Right lobe of liver (tissue), 6 donors: ENCODE results near the gene PDZRN3. TPM values are rescaled to one million over a fixed set of nuclear protein-coding genes. Genes with fewer than 3 reads are reported as not detected.

Source experiments
- ATAC-seq, 4 donors: fragments of 200-7000 bp; cut with Tn5 transposase; one replicate each; pipeline ENCODE4 v1.9.1; 2020; ENCODE audit warnings: mild to moderate bottlenecking in 4 of 4, moderate library complexity in 4 of 4
- DNase-seq, 3 donors: peaks; one replicate each; pipeline ENCODE4 v3.0.0-alpha.2; 2020
- H3K27ac ChIP-seq, 3 donors: fragments of 200-600 bp; one replicate each; pipeline ENCODE4 v1.8.0; 2022
- H3K27me3 ChIP-seq, 2 donors: fragments of 200-600 bp; one replicate each; pipeline ENCODE4 v1.8.0; 2022
- H3K36me3 ChIP-seq, 4 donors: fragments of 200-600 bp; sonication (generic) in 1 of 4; one replicate each; pipeline versions ENCODE4 v1.5.1 to v1.8.0; 2017 to 2022; ENCODE audit warnings: control low read depth in 1 of 4
- H3K4me1 ChIP-seq, 4 donors: fragments of 200-600 bp; sonication (generic) in 1 of 4; one replicate each; pipeline versions ENCODE4 v1.5.1 to v1.8.0; 2017 to 2022; ENCODE audit warnings: control low read depth in 1 of 4
- H3K4me3 ChIP-seq, 3 donors: fragments of 200-600 bp; one replicate each; pipeline ENCODE4 v1.8.0; 2022
- H3K9me3 ChIP-seq, 4 donors: fragments of 200-600 bp; sonication (generic) in 1 of 4; one replicate each; pipeline versions ENCODE4 v1.5.1 to v1.8.0; 2017 to 2022; ENCODE audit warnings: control low read depth in 1 of 4
- CTCF ChIP-seq, 4 donors: fragments of 200-600 bp in 3 of 4; fragments of 450-650 bp in 1 of 4; IDR thresholded peaks; one replicate each; pipeline versions ENCODE4 v1.5.1 to v1.8.0; 2016 to 2022; ENCODE audit warnings: antibody characterized with exemption in 4 of 4, mild to moderate bottlenecking in 2 of 4
- POLR2A ChIP-seq: fragments of 450-650 bp; IDR thresholded peaks from one replicate; pipeline ENCODE4 v1.6.1; 2017; ENCODE audit warnings: antibody characterized with exemption, mild to moderate bottlenecking
- WGBS: methylation state at CpG from one replicate; pipeline ENCODE4 v1.1.6; 2018; ENCODE audit warnings: low coverage, low lambda C conversion rate; ENCODE audit not compliant: insufficient coverage; ENCODE audit errors: missing lambda C conversion rate; 5-methylcytosine and 5-hydroxymethylcytosine counted together
- intact Hi-C, 2 donors: fragments of 100-400 bp; cut with DNase I; formaldehyde crosslinking; loops; one replicate each; pipeline versions ENCODE4 v1.11.2 to v1.14.1; 2022
- total RNA-seq, 6 experiments: library from RNA; depleted of rRNA in 2 of 6; stranded (reverse); fragments of >200 nt in 2 of 6; fragmentation: NEBNext Ultra II Directional in 3 of 6; extraction: Animal tissue kit (Norgen Biotek cat#: 25700) in 3 of 6; gene quantifications; one replicate each; pipeline versions ENCODE4 v1.1.0 to v1.2.4, GENCODE V29; 2016 to 2023
- donor health status: DM: no; HTN: yes; CAD: no.
- donor health status: DM: no; HTN: no; CAD: no.
- donor health status: DM: no; HTN: no; CAD: no.
- donor health status: DM: no; HTN: yes; CAD: no.
- donor health status: DM: no; HTN: yes; CAD: no.

PDZRN3 gene
- total RNA-seq, 6 experiments from 2014 or later = 0.33 to 2.0 (median 1.1) TPM

- no peaks in the 10 kb centered on the region for H3K27me3 ChIP-seq
- no peak overlapping the region for H3K27ac ChIP-seq
- DNase-seq (no peak), ATAC-seq (no peak)
- WGBS = 43% methylated on average over 4 of the region's 4 CpGs
- H3K36me3 ChIP-seq = no peaks in the 10 kb centered on the region
- no peaks in the 10 kb centered on the region for H3K4me1 ChIP-seq
- H3K4me3 ChIP-seq = no peak overlapping the region
- H3K9me3 ChIP-seq = no peaks in the 10 kb centered on the region
- intact Hi-C loops = no loop called here
- no peak for TF ChIP-seq POLR2A
- no peak for TF ChIP-seq CTCF (IDR thresholded peaks at IDR 0.05)
These were observed 33.5 kb upstream of the PDZRN3 start for GRCh38 chr3:73658227-73658626.

- H3K27ac ChIP-seq = no peak overlapping the region
- no peaks in the 10 kb centered on the region for H3K9me3 ChIP-seq
- intact Hi-C loops = no loop called here
- no peak for ATAC-seq
- H3K27me3 ChIP-seq = no peaks in the 10 kb centered on the region
- no peak overlapping the region for H3K4me3 ChIP-seq
- no peaks in the 10 kb centered on the region for H3K36me3 ChIP-seq
- TF ChIP-seq CTCF (IDR thresholded peaks at IDR 0.05) = no peak
- TF ChIP-seq POLR2A = no peak
- DNase-seq = no peak
- H3K4me1 ChIP-seq = no peaks in the 10 kb centered on the region
These were observed 32.4 kb upstream of the PDZRN3 start for GRCh38 chr3:73657186-73657585.

- Histone ChIP-seq H3K27ac (no peak overlapping the region), H3K36me3 (no peaks in the 10 kb centered on the region), H3K4me3 (no peak overlapping the region), H3K4me1 (no peaks in the 10 kb centered on the region), H3K9me3 (no peaks in the 10 kb centered on the region), H3K27me3 (no peaks in the 10 kb centered on the region)
- intact Hi-C loops = no loop called here
- ATAC-seq = no peak
- no peak for DNase-seq
- no peak for TF ChIP-seq CTCF (IDR thresholded peaks at IDR 0.05)
- TF ChIP-seq POLR2A = no peak
- 57% methylated on average over 4 of the region's 4 CpGs for whole genome bisulfite sequencing
These were observed 31.6 kb upstream of the PDZRN3 start for GRCh38 chr3:73656241-73656890.

- ATAC-seq = no peak
- 60% methylated on average over 4 of the region's 5 CpGs for WGBS
- Histone ChIP-seq H3K27me3 (no peaks in the 10 kb centered on the region), H3K4me3 (no peak overlapping the region), H3K4me1 (no peaks in the 10 kb centered on the region), H3K9me3 (no peaks in the 10 kb centered on the region), H3K36me3 (no peaks in the 10 kb centered on the region), H3K27ac (no peak overlapping the region)
- DNase-seq = no peak
- intact Hi-C loops = no loop called here
- TF ChIP-seq POLR2A (no peak), CTCF (IDR thresholded peaks at IDR 0.05) (no peak)
These were observed 30.5 kb upstream of the PDZRN3 start for GRCh38 chr3:73655197-73655596.

GRCh38 chr3:73653877-73654276, 29.1 kb upstream of the PDZRN3 start:
- H3K4me1 ChIP-seq = no peaks in the 10 kb centered on the region
- DNase-seq = no peak
- H3K36me3 ChIP-seq = no peaks in the 10 kb centered on the region
- ATAC-seq = no peak
- no peak overlapping the region for H3K27ac ChIP-seq
- no peak overlapping the region for H3K4me3 ChIP-seq
- no peaks in the 10 kb centered on the region for H3K9me3 ChIP-seq
- H3K27me3 ChIP-seq = no peaks in the 10 kb centered on the region
- 67% methylated on average over 1 of the region's 1 CpG for WGBS
- no peak for TF ChIP-seq POLR2A
- TF ChIP-seq CTCF (IDR thresholded peaks at IDR 0.05) = no peak
- intact Hi-C loops = no loop called here
